ENCODE measurements around the gene NUP85. TPM values are rescaled to one million over a fixed set of nuclear protein-coding genes. Genes with fewer than 3 reads are reported as not detected.

Gene NUP85
- total RNA-seq, 1 experiment from 2014 or later: 164 TPM

- POLR2A ChIA-PET: no interaction called here
- no peak overlapping the region for H3K4me2 ChIP-seq (ENCODE audit: low read length)
These were observed 33.7 kb downstream of the NUP85 start for GRCh38 chr17:75239214-75239613.

More at GRCh38 chr17:75239214-75239613, 33.7 kb downstream of the NUP85 start:
- Histone ChIP-seq H3K27me3 (ENCODE audit: insufficient read depth, low read length) (no peaks in the 10 kb centered on the region), H3K79me2 (ENCODE audit: insufficient read depth, low read length) (no peaks in the 10 kb centered on the region), H2AFZ (ENCODE audit: low read depth, low read length, poor library complexity, severe bottlenecking) (no peak overlapping the region), H3K9me2 (ENCODE audit: insufficient read depth) (no peaks in the 10 kb centered on the region), H3K4me1 (ENCODE audit: control insufficient read depth in 1 of 2, insufficient read depth in 2 of 2, low read length in 2 of 2) (peaks cover 0 to 11% of the 10 kb centered on the region in 2 experiments; a peak in 1 of 4 replicates), H3K27ac (ENCODE audit: low read depth, low read length) (no peak overlapping the region; the same call in 1 of the 2 replicates), H3K9ac (ENCODE audit: low read length) (no peak overlapping the region), H3K9me3 (ENCODE audit: control insufficient read depth in 1 of 2, insufficient read depth in 1 of 2, low read depth in 1 of 2, low read length in 2 of 2) (no peaks in the 10 kb centered on the region), H3K4me3 (replicated peaks in 1 of 2; ENCODE audit: low read depth in 1 of 2, low read length in 2 of 2) (no peak overlapping the region), H4K20me1 (ENCODE audit: insufficient read depth) (peaks cover 6% of the 10 kb centered on the region; the same call in 1 of the 2 replicates), H3K36me3 (ENCODE audit: control insufficient read depth in 1 of 2, insufficient read depth in 2 of 2, low read length in 2 of 2) (peaks cover 70 to 84% of the 10 kb centered on the region in 2 experiments)
- DNase-seq (ENCODE audit: low read depth, low spot score) (no peak), ATAC-seq (no peak)
- RAD21 ChIA-PET (ENCODE audit: low non-redundant PET in 1 of 2, low total read pairs in 2 of 2, uncharacterized antibody in 2 of 2, unreplicated experiment in 2 of 2): no interaction called here
- TF ChIP-seq FOSL1 (IDR thresholded peaks at IDR 0.05; ENCODE audit: low read depth): no peak
- TF ChIP-seq POLR2AphosphoS5 (IDR thresholded peaks at IDR 0.05; ENCODE audit: low read depth, low read length): no peak
- TF ChIP-seq SRF (IDR thresholded peaks at IDR 0.05; ENCODE audit: low read depth): no peak
- no peak for TF ChIP-seq SP1 (IDR thresholded peaks at IDR 0.05; ENCODE audit: low read depth)
- no peak for TF ChIP-seq ATF3 (IDR thresholded peaks at IDR 0.05)
- no peak for TF ChIP-seq CBX3 (IDR thresholded peaks at IDR 0.05; ENCODE audit: low read depth)
- no peak for TF ChIP-seq ZFX (IDR thresholded peaks at IDR 0.05)
- TF ChIP-seq MAX (IDR thresholded peaks at IDR 0.05): no peak
- TF ChIP-seq ZNF274 (IDR thresholded peaks at IDR 0.05; ENCODE audit: low read depth, low read length): no peak
- no peak for TF ChIP-seq TCF7L2 (IDR thresholded peaks at IDR 0.05; ENCODE audit: borderline replicate concordance, extremely low read depth, insufficient read depth, insufficient read length)
- TF ChIP-seq RAD21 (IDR thresholded peaks at IDR 0.05; ENCODE audit: low read depth): no peak
- TF ChIP-seq, protein P1, sequence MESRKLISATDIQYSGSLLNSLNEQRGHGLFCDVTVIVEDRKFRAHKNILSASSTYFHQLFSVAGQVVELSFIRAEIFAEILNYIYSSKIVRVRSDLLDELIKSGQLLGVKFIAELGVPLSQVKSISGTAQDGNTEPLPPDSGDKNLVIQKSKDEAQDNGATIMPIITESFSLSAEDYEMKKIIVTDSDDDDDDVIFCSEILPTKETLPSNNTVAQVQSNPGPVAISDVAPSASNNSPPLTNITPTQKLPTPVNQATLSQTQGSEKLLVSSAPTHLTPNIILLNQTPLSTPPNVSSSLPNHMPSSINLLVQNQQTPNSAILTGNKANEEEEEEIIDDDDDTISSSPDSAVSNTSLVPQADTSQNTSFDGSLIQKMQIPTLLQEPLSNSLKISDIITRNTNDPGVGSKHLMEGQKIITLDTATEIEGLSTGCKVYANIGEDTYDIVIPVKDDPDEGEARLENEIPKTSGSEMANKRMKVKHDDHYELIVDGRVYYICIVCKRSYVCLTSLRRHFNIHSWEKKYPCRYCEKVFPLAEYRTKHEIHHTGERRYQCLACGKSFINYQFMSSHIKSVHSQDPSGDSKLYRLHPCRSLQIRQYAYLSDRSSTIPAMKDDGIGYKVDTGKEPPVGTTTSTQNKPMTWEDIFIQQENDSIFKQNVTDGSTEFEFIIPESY (IDR thresholded peaks at IDR 0.05; ENCODE audit: extremely low read depth, insufficient replicate concordance, low read length): no peak
- TF ChIP-seq ELF1 (IDR thresholded peaks at IDR 0.05; ENCODE audit: borderline replicate concordance, low read depth): no peak
- no peak for TF ChIP-seq EZH2 (IDR thresholded peaks at IDR 0.05)
- no peak for TF ChIP-seq YY1 (IDR thresholded peaks at IDR 0.05; ENCODE audit: extremely low read depth, insufficient replicate concordance, low read depth, low read length)
- TF ChIP-seq EZH2phosphoT487 (IDR thresholded peaks at IDR 0.05; ENCODE audit: borderline replicate concordance): no peak
- TF ChIP-seq, protein P2, sequence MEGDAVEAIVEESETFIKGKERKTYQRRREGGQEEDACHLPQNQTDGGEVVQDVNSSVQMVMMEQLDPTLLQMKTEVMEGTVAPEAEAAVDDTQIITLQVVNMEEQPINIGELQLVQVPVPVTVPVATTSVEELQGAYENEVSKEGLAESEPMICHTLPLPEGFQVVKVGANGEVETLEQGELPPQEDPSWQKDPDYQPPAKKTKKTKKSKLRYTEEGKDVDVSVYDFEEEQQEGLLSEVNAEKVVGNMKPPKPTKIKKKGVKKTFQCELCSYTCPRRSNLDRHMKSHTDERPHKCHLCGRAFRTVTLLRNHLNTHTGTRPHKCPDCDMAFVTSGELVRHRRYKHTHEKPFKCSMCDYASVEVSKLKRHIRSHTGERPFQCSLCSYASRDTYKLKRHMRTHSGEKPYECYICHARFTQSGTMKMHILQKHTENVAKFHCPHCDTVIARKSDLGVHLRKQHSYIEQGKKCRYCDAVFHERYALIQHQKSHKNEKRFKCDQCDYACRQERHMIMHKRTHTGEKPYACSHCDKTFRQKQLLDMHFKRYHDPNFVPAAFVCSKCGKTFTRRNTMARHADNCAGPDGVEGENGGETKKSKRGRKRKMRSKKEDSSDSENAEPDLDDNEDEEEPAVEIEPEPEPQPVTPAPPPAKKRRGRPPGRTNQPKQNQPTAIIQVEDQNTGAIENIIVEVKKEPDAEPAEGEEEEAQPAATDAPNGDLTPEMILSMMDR (IDR thresholded peaks at IDR 0.05 in 2 of 3, conservative IDR thresholded peaks at IDR 0.05 in 1 of 3; ENCODE audit: borderline replicate concordance in 1 of 3, insufficient read depth in 1 of 3, low read depth in 2 of 3, low read length in 2 of 3): no peak
- TF ChIP-seq JUND (IDR thresholded peaks at IDR 0.05): no peak
- no peak for TF ChIP-seq EGR1 (IDR thresholded peaks at IDR 0.05; ENCODE audit: low read depth)
- no TSS peak for BruUV-seq (replicated peaks)
- CTCF ChIA-PET: interaction anchor here (0.9 to 3.3 kb wide), 5 partner anchors 11 to 173 kb away, joined by 4 to 30 read pairs (median 13); partner anchors contain the start of genes GGA3, GRB2 and MRPS7
- intact Hi-C loops (cut with micrococcal nuclease): no loop called here
